Naive thymus-derived CD4-positive, alpha-beta T cell (primary cell): ENCODE results near the gene MAGI2. TPM values are rescaled to one million over a fixed set of nuclear protein-coding genes. Genes with fewer than 3 reads are reported as not detected.

Experiments used
- ATAC-seq: fragments of 150-1000 bp; cut with Tn5 transposase; 2 replicates; pipeline ENCODE4 v1.10.0; 2021; ENCODE audit warnings: mild to moderate bottlenecking, moderate library complexity
- CTCF ChIA-PET: fragments of 350-600 bp; sonication (Branson Sonifier 250); formaldehyde crosslinking; loops from one replicate; lab custom pipeline; 2021; ENCODE audit warnings: antibody characterized with exemption; lab: Charles Lee
- POLR2A ChIA-PET: fragments of 350-600 bp; sonication (Branson Sonifier 250); formaldehyde crosslinking; loops from one replicate; lab custom pipeline; 2021; ENCODE audit warnings: antibody characterized with exemption, inconsistent platforms; lab: Charles Lee
- DNase-seq, 9 donors: peaks; one replicate each; pipeline versions ENCODE4 v3.0.0 to v3.0.0-alpha.2; 2020 to 2022; ENCODE audit warnings: mixed read lengths in 1 of 9
- H3K27ac ChIP-seq: one replicate; pipeline ENCODE4 v1.7.0; 2013; ENCODE audit warnings: mild to moderate bottlenecking, low read depth, low read length, moderate library complexity
- H3K27me3 ChIP-seq, 2 donors: one replicate each; pipeline ENCODE4 v1.7.0; 2013; ENCODE audit warnings: low read length in 2 of 2, mild to moderate bottlenecking in 2 of 2, moderate library complexity in 2 of 2; ENCODE audit not compliant: control insufficient read depth in 2 of 2, insufficient read depth in 2 of 2
- H3K36me3 ChIP-seq, 3 experiments: 1 replicate in 2 of 3; 2 replicates in 1 of 3; pipeline ENCODE4 v1.7.0; 2013; ENCODE audit warnings: low read length in 3 of 3, mild to moderate bottlenecking in 3 of 3, moderate library complexity in 1 of 3; ENCODE audit not compliant: insufficient read depth in 3 of 3, control insufficient read depth in 2 of 3
- H3K4me1 ChIP-seq, 2 donors: one replicate each; pipeline ENCODE4 v1.7.0; 2013; ENCODE audit warnings: low read length in 2 of 2, mild to moderate bottlenecking in 2 of 2, moderate library complexity in 1 of 2; ENCODE audit not compliant: control insufficient read depth in 2 of 2, insufficient read depth in 2 of 2
- H3K4me3 ChIP-seq: 2 replicates; pipeline ENCODE4 v1.7.0; 2013; ENCODE audit warnings: mild to moderate bottlenecking, low read length
- H3K9me3 ChIP-seq, 3 experiments: 1 replicate in 2 of 3; 2 replicates in 1 of 3; pipeline ENCODE4 v1.7.0; 2013; ENCODE audit warnings: low read length in 3 of 3; ENCODE audit not compliant: control insufficient read depth in 2 of 3
- H3K27ac Mint-ChIP-seq, 9 donors: one replicate each; pipeline ENCODE4 v1.8.0; 2020 to 2022; ENCODE audit warnings: mixed read lengths in 9 of 9, mild to moderate bottlenecking in 8 of 9, moderate library complexity in 5 of 9, inconsistent platforms in 2 of 9
- H3K27me3 Mint-ChIP-seq, 5 donors: one replicate each; pipeline ENCODE4 v1.8.0; 2021 to 2022; ENCODE audit warnings: mixed read lengths in 5 of 5, mild to moderate bottlenecking in 1 of 5
- H3K36me3 Mint-ChIP-seq, 5 donors: one replicate each; pipeline ENCODE4 v1.8.0; 2020 to 2022; ENCODE audit warnings: mixed read lengths in 5 of 5, mild to moderate bottlenecking in 3 of 5, inconsistent platforms in 1 of 5
- H3K4me1 Mint-ChIP-seq, 7 donors: one replicate each; pipeline ENCODE4 v1.8.0; 2020 to 2022; ENCODE audit warnings: mixed read lengths in 7 of 7, mild to moderate bottlenecking in 3 of 7, inconsistent platforms in 1 of 7
- H3K4me3 Mint-ChIP-seq, 10 donors: one replicate each; pipeline ENCODE4 v1.8.0; 2020 to 2022; ENCODE audit warnings: mild to moderate bottlenecking in 10 of 10, mixed read lengths in 10 of 10, moderate library complexity in 6 of 10, inconsistent platforms in 2 of 10
- H3K9me3 Mint-ChIP-seq, 11 donors: one replicate each; pipeline ENCODE4 v1.8.0; 2020 to 2022; ENCODE audit warnings: mixed read lengths in 11 of 11, mild to moderate bottlenecking in 4 of 11, inconsistent platforms in 1 of 11, moderate library complexity in 1 of 11
- intact Hi-C, 2 donors: fragments of 100-400 bp; cut with micrococcal nuclease; formaldehyde crosslinking; loops; one replicate each; pipeline ENCODE4 v1.15.1; 2023
- polyA plus RNA-seq, 2 donors: library from polyadenylated mRNA; unstranded; fragments of 300-500 nt; fragmentation: Illumina TruSeq; gene quantifications; one replicate each; pipeline ENCODE4 v1.2.3, GENCODE V29; 2021
- total RNA-seq, 6 experiments: library from RNA in 5 of 6; stranded (reverse) in 5 of 6; gene quantifications; 1 replicate in 5 of 6; 2 replicates in 1 of 6; pipeline ENCODE4 v1.2.3 and lab custom pipeline; 2021 to 2026

MAGI2 gene
- total and polyA plus RNA-seq, 7 experiments from 2014 or later: 0.05 to 0.67 (median 0.15) TPM; not detected in 3

- intact Hi-C loops: no loop called here
- H3K4me3 ChIP-seq: no peak overlapping the region
- H3K27me3 Mint-ChIP-seq: no peaks in the 10 kb centered on the region
- ATAC-seq (no peak), DNase-seq (no peak)
- POLR2A ChIA-PET: no interaction called here
- H3K9me3 ChIP-seq: no peaks in the 10 kb centered on the region
- no peaks in the 10 kb centered on the region for H3K4me1 Mint-ChIP-seq
- no peak overlapping the region for H3K27ac Mint-ChIP-seq
- H3K27me3 ChIP-seq: no peaks in the 10 kb centered on the region
- no peaks in the 10 kb centered on the region for H3K36me3 ChIP-seq
- H3K27ac ChIP-seq: no peak overlapping the region
- CTCF ChIA-PET: no interaction called here
- no peaks in the 10 kb centered on the region for H3K36me3 Mint-ChIP-seq
- H3K4me1 ChIP-seq: no peaks in the 10 kb centered on the region
- H3K4me3 Mint-ChIP-seq: no peak overlapping the region
- H3K9me3 Mint-ChIP-seq: peaks cover 0 to 10% (median 0%) of the 10 kb centered on the region in 11 donors
These were observed 288.2 kb downstream of the MAGI2 start for GRCh38 chr7:79165225-79165624.

DNA sequence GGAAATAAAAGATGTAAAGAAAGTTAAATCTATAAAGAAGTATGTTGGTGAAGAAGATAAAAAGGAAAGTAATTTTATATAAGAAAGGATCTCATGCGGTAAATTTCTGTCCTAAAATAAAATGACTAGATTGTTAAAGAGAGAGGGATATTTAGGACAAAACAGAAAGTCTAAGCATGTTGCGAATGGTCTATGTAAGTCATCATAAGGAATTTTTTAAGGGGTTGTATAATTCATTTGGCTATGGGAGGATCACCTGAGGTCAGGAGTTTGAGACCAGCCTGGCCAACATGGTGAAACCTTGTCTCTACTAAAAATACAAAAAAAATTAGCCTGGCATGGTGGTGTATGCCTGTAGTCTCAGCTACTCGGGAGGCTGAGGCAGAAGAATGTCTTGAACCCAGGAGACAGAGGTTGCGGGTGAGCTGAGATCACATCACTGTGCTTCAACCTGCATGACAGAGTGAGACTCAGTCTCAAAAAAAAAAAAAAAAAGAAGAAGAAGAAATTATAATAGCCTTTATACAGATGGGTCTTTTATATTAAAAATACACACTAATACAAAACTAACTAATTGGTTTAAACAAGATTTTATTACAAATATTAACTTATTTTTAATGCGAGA is 294.3 kb downstream of the MAGI2 start:
- POLR2A ChIA-PET: no interaction called here
- CTCF ChIA-PET: no interaction called here
- intact Hi-C loops: no loop called here

GRCh38 chr7:79157281-79157680 is 296.2 kb downstream of the MAGI2 start:
- POLR2A ChIA-PET: no interaction called here
- peaks cover 0 to 3% (median 0%) of the 10 kb centered on the region in 3 experiments for H3K9me3 ChIP-seq
- CTCF ChIA-PET: no interaction called here
- H3K36me3 ChIP-seq: no peaks in the 10 kb centered on the region
- Mint-ChIP-seq H3K9me3 (peaks cover 0 to 16% (median 7%) of the 10 kb centered on the region in 11 donors), H3K4me3 (no peak overlapping the region), H3K27me3 (no peaks in the 10 kb centered on the region), H3K36me3 (no peaks in the 10 kb centered on the region), H3K4me1 (no peaks in the 10 kb centered on the region), H3K27ac (no peak overlapping the region)
- intact Hi-C loops: no loop called here
- H3K4me1 ChIP-seq: no peaks in the 10 kb centered on the region
- no peak for DNase-seq
- H3K27me3 ChIP-seq: no peaks in the 10 kb centered on the region
- no peak overlapping the region for H3K27ac ChIP-seq
- ATAC-seq: no peak
- H3K4me3 ChIP-seq: no peak overlapping the region

More for the DNA sequence above, 294.3 kb downstream of the MAGI2 start:
- H3K27me3 Mint-ChIP-seq: no peaks in the 10 kb centered on the region
- no peak for DNase-seq
- ATAC-seq: no peak
- Histone ChIP-seq H3K27me3 (no peaks in the 10 kb centered on the region), H3K27ac (no peak overlapping the region), H3K9me3 (no peaks in the 10 kb centered on the region), H3K4me1 (no peaks in the 10 kb centered on the region), H3K36me3 (no peaks in the 10 kb centered on the region), H3K4me3 (no peak overlapping the region)
- no peak overlapping the region for H3K27ac Mint-ChIP-seq
- no peaks in the 10 kb centered on the region for H3K36me3 Mint-ChIP-seq
- no peak overlapping the region for H3K4me3 Mint-ChIP-seq
- H3K4me1 Mint-ChIP-seq: no peaks in the 10 kb centered on the region
- peaks cover 1 to 16% (median 5%) of the 10 kb centered on the region in 11 donors for H3K9me3 Mint-ChIP-seq

DNA sequence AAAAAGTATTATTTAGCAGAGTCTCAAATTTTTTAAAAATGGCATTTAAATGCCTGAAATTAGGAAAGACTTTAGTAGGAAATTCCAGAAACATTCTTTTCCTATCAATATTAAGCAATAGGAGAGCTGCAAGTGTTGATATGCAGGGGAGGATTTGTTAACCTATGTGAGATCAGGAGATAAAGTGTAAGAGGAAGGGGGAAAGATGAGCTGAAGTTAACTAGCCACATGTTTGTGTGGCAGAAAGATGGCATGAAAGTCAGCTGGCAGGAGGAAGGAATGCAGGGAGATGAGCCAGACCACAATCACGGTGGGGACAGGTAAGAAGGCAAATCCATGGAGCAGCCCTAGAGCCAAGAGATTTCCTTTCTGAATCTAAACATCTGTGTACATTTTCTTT is 303.6 kb downstream of the MAGI2 start:
- H3K4me3 Mint-ChIP-seq: no peak overlapping the region
- CTCF ChIA-PET: no interaction called here
- ATAC-seq (no peak), DNase-seq (no peak)
- no peak overlapping the region for H3K4me3 ChIP-seq
- H3K4me1 Mint-ChIP-seq: no peaks in the 10 kb centered on the region
- H3K9me3 ChIP-seq: peaks cover 0 to 3% (median 0%) of the 10 kb centered on the region in 3 experiments
- H3K27ac Mint-ChIP-seq: no peak overlapping the region
- H3K27ac ChIP-seq: no peak overlapping the region
- no peaks in the 10 kb centered on the region for H3K36me3 ChIP-seq
- POLR2A ChIA-PET: no interaction called here
- H3K27me3 Mint-ChIP-seq: no peaks in the 10 kb centered on the region
- no peaks in the 10 kb centered on the region for H3K4me1 ChIP-seq
- intact Hi-C loops: no loop called here
- H3K36me3 Mint-ChIP-seq: no peaks in the 10 kb centered on the region
- H3K9me3 Mint-ChIP-seq: peaks cover 0 to 10% (median 2%) of the 10 kb centered on the region in 11 donors
- no peaks in the 10 kb centered on the region for H3K27me3 ChIP-seq

GRCh38 chr7:79142706-79143105 is 310.8 kb downstream of the MAGI2 start:
- no peaks in the 10 kb centered on the region for H3K9me3 ChIP-seq
- H3K4me3 Mint-ChIP-seq: no peak overlapping the region
- H3K36me3 Mint-ChIP-seq: no peaks in the 10 kb centered on the region
- ChIA-PET POLR2A (no interaction called here), CTCF (no interaction called here)
- H3K4me1 ChIP-seq: no peaks in the 10 kb centered on the region
- H3K36me3 ChIP-seq: no peaks in the 10 kb centered on the region
- no peak for ATAC-seq
- H3K27me3 Mint-ChIP-seq: no peaks in the 10 kb centered on the region
- peaks cover 0 to 12% (median 0%) of the 10 kb centered on the region in 11 donors for H3K9me3 Mint-ChIP-seq
- intact Hi-C loops: no loop called here
- no peak overlapping the region for H3K4me3 ChIP-seq
- H3K27me3 ChIP-seq: no peaks in the 10 kb centered on the region
- no peak overlapping the region for H3K27ac Mint-ChIP-seq
- no peak for DNase-seq
- no peaks in the 10 kb centered on the region for H3K4me1 Mint-ChIP-seq
- no peak overlapping the region for H3K27ac ChIP-seq

DNA sequence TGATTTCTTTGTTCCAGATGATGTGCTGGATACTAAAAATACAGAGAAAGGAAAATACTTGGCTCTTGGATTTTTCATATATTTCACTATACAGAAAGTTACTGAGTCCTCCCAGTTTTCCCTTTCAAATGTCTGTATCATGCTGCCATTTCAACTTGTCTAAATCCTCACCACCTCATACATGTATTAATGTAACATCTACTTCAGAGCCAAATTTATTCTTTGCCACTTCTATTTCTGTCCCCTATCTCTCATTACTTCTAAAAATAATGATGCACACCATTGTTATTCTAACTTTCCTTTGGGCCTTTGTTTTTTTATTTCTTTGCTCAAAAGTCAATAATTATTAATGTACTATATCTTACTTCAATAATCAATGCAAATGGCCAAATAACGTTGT is 312.2 kb downstream of the MAGI2 start:
- H3K27ac Mint-ChIP-seq: no peak overlapping the region
- Histone ChIP-seq H3K27ac (no peak overlapping the region), H3K36me3 (no peaks in the 10 kb centered on the region), H3K4me3 (no peak overlapping the region), H3K27me3 (no peaks in the 10 kb centered on the region), H3K9me3 (no peaks in the 10 kb centered on the region), H3K4me1 (no peaks in the 10 kb centered on the region)
- intact Hi-C loops: no loop called here
- no peaks in the 10 kb centered on the region for H3K36me3 Mint-ChIP-seq
- no peaks in the 10 kb centered on the region for H3K27me3 Mint-ChIP-seq
- CTCF ChIA-PET: no interaction called here
- peaks cover 0 to 10% (median 0%) of the 10 kb centered on the region in 11 donors for H3K9me3 Mint-ChIP-seq
- no peak overlapping the region for H3K4me3 Mint-ChIP-seq
- ATAC-seq (no peak), DNase-seq (no peak)
- POLR2A ChIA-PET: no interaction called here
- no peaks in the 10 kb centered on the region for H3K4me1 Mint-ChIP-seq

DNA sequence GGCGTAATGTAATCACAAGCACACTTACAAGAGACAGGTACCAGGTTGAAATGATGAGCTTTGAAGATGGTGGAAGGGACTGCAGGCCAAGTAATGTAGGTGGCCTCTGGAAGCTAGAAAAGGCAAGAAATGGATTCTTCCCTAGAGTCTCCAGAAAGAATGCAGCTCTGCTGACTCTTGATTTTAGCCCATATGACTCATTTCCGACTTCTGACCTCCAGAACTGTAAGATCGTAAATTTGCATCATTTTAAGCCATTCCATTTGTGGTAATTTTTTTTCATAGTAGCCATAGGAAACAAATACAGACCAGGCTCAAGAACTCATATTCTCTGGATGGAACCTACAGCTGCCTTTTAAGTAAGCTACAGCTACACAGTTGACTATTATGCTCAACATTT is 315.5 kb downstream of the MAGI2 start:
- no peaks in the 10 kb centered on the region for H3K27me3 ChIP-seq
- ATAC-seq (no peak), DNase-seq (no peak)
- intact Hi-C loops: no loop called here
- Mint-ChIP-seq H3K9me3 (peaks cover 0 to 9% (median 1%) of the 10 kb centered on the region in 11 donors), H3K27ac (no peak overlapping the region), H3K4me3 (no peak overlapping the region), H3K36me3 (no peaks in the 10 kb centered on the region), H3K27me3 (no peaks in the 10 kb centered on the region), H3K4me1 (no peaks in the 10 kb centered on the region)
- ChIA-PET CTCF (no interaction called here), POLR2A (no interaction called here)
- H3K9me3 ChIP-seq: no peaks in the 10 kb centered on the region
- no peak overlapping the region for H3K27ac ChIP-seq
- H3K4me3 ChIP-seq: no peak overlapping the region
- H3K36me3 ChIP-seq: no peaks in the 10 kb centered on the region
- no peaks in the 10 kb centered on the region for H3K4me1 ChIP-seq
